ENCODE measurements around the gene KRT4.

KRT4 gene

DNA sequence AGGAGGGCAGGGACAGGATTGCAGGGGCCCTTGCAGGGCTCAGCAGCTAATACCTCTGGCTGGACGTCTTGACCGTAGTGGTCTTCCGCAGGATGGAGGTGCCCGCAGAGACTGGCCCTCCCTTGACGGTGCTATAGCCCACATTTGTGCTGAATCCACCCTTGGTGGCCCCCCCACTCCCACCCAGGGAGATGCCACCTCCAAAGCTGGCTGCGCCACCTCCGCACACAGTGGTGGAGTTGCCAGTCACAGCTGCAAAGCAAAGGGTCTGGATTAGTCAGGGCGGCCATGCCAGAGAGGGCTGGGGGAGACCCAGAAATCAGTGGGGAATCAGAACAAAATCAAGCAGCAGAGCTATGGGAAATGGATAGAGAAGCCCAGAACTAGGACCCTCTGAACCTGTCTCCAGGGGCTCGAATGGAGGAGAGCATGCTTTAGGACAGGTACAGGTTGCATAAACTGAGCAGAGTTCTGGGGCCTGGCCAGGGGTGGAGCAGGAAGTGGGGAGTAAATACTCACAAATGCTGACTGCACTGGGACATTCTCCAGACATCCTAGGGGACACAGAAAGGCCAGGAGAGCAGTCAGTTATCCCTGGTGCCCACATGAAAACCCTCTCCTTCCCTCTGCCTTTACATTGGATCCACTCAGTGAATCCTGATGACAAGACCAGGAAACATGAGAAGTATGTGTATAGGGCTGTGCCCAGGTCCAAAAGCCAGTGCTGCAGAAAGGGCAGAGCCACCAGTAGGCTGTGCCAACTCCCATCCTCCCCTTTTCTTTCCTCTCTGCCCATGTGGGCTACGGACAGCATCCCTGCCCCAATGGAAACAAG is 8.1 kb upstream of the KRT4 start:
- DNase-seq (no peak), ATAC-seq (no peak)

GRCh38 chr12:52821071-52821730 is 7.3 kb upstream of the KRT4 start:
- DNase-seq, result no peak
- no peak for ATAC-seq

- no peak for DNase-seq
- no peak for ATAC-seq
These were observed 6.6 kb upstream of the KRT4 start for GRCh38 chr12:52820521-52820920.

GRCh38 chr12:52819731-52820510 is 6.0 kb upstream of the KRT4 start:
- ATAC-seq (no peak), DNase-seq (no peak)

GRCh38 chr12:52818887-52819420 is 5.0 kb upstream of the KRT4 start:
- DNase-seq, result no peak

GRCh38 chr12:52818388-52818787 is 4.5 kb upstream of the KRT4 start:
- no peak for DNase-seq
- ATAC-seq, result no peak

More at GRCh38 chr12:52818887-52819420, 5.0 kb upstream of the KRT4 start:
- ATAC-seq, result no peak

- ATAC-seq (no peak), DNase-seq (no peak)
These were observed 3.9 kb upstream of the KRT4 start for GRCh38 chr12:52817699-52818238.

- no peak for ATAC-seq
- no peak for DNase-seq
These were observed 3.2 kb upstream of the KRT4 start for GRCh38 chr12:52817003-52817698.

DNA sequence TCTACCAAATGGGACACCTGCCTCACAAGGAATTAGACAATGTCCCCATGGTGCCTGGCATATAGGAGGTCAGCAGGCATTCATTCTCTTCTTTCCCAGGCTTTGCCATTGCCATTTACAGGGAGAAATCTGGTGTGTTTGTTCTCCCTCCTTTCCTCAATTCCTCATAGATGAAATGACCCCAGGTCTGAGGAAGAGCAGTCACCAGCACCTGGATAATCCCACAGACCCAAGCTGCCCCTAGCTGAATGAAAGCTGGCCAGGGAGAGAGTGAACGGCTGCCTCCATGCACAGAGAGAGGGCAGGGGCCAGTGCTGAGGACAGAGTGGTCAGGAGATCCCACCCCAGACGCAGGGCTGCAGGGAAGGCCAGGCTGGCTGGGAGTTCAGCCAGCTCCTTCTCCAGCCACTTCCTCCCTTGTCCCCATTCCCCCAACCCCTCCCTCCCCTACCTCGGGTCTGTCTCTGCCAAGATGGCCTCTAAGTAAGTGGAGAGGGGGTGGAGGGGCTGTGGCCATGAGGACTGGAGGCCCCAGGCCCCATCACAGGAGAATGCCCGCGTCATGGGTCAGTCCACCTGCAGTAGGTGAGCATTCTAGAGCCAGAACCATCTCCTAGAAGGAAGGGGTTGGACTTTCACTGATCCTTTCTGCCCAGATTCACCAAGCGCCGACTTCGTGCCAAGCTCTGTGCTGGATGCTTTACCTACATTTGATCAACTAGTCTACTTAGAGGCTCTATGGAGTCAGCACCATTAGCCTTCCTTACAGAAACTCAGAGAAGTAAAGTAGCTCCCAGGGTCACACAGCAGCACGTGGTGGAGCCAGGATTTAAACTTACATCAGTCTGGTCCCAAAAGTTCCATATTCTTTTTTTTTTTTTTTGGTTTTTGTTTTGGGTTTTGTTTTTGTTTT is 2.0 kb upstream of the KRT4 start:
- no peak for DNase-seq
- no peak for ATAC-seq

- DNase-seq (no peak), ATAC-seq (no peak)
These were observed 1.2 kb upstream of the KRT4 start for GRCh38 chr12:52815161-52815560.

- DNase-seq, result no peak
- ATAC-seq, result no peak
These were observed 817 bp upstream of the KRT4 start for GRCh38 chr12:52814710-52815155.

GRCh38 chr12:52813203-52813819 is 605 bp downstream of the KRT4 start:
- DNase-seq (no peak), ATAC-seq (no peak)

DNA sequence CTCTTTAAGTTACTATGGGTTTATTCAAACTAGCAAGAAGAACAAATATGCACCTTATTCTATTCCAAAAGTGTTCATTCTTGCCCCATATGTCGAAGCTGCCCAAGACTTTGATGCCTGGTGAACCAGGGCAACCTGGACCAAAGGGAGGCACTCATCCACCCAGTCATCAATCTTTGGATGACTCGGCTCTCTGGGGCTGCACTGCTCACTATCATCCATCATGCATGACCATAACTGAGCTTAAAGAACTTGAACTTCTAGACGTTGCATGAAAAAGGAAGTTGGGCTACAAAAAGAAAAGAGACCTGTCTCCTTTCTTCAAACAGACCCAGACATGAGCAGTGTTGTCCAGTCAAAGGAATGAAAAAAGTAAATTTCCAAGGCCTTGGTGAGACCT is 1.2 kb downstream of the KRT4 start:
- ATAC-seq (no peak), DNase-seq (no peak)

DNA sequence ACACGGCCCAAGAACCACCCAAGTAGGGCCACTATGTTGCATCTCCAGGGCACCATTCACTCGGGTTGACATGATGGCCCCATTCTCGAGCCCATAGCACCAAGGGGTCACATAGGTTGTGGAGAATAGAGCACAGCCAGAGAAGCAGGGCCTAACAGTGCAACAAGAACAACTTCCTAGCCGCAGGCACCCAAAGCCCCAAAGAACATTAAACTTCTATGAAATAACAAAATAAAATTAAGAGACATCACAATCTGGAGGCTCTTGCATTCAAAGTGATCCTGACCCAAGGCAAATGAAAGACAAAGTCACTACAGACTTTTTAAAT is 1.9 kb downstream of the KRT4 start:
- DNase-seq (no peak), ATAC-seq (no peak)

DNA sequence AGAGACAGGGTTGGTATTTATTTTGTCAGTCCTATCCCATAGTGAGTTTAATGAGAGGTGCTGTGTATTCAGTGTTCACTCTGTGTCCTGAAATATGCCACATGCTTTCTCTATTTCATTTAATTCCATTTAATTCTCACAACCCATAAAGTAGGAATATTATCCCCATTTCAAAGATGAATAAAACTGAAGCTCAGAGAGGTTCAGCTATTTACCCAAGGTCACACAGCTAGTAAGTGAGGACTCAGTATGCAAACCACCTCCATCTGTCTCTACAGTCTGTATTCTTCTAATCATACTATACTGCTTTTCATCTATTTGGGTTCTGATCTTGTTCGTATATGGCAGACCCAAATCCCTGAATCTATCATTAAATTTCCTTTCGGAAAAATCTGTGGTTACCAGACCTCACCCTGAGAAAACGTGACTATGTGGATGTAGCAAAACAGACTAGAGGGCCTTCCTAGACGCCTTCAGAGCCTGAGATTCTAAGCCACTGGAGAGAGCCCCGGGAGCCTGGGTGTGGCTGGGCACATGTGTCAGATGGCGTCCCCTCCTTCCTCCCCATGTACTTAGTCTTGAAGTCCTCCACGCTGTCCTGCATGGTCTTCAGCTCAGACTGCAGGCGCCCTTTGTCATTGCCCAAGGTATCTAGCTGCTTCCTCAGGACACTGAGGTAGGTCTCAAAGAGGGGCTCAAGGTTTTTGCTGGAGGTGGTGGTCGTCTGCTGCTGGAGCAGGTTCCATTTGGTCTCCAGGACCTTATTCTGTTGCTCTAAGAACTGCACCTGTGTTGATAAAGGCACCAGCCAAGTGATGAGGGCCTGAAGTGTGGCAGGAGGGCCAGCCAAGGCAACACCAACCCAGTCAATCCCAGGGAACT is 2.5 kb downstream of the KRT4 start:
- ATAC-seq (no peak), DNase-seq (no peak)

DNA sequence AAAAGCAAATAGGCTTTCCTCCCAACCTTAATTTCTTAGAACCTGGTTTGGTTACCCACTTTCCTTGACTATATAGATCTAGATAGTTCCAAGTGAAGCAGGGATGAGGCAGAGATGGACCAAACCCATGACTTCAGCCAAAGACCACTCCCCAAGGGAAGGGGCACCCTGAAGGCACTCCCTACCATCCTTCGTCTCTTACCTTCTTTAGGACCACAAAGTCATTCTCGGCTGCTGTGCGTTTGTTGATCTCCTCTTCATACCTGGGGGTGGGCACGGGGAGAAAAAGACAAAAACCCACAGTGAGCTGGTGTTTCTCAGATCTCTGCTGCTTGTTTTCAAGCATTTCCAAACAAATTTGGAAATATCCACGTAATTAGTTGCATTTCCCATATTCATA is 3.4 kb downstream of the KRT4 start:
- ATAC-seq, result no peak

DNA sequence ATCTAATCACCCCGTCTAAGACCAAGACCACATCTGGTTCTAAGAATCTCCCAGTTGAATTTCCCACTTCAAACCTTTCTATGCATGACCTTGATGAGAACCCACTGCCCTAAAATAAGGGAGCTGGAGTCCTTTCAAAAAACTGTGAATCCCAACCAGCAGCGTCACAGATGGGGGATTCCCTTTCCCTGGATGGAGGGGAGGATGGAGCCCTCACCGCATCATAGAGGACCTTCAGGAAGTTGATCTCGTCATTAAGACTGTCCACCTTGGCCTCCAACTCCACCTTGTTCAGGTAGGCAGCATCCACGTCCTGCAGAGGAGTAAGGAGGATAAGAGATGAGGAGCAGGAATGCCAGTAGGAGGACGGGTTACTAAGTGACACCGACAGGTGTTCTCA is 4.8 kb downstream of the KRT4 start:
- DNase-seq (no peak), ATAC-seq (no peak)

More for the DNA sequence above, 3.4 kb downstream of the KRT4 start:
- DNase-seq, result no peak

GRCh38 chr12:52808573-52809160 is 5.2 kb downstream of the KRT4 start:
- ATAC-seq, result no peak
- no peak for DNase-seq
